ENCODE data around the gene PLCL2.
A peak's percentile ranks its signal among the peaks of the same experiment; 100 is the strongest.

- TF ChIP-seq, protein P1, sequence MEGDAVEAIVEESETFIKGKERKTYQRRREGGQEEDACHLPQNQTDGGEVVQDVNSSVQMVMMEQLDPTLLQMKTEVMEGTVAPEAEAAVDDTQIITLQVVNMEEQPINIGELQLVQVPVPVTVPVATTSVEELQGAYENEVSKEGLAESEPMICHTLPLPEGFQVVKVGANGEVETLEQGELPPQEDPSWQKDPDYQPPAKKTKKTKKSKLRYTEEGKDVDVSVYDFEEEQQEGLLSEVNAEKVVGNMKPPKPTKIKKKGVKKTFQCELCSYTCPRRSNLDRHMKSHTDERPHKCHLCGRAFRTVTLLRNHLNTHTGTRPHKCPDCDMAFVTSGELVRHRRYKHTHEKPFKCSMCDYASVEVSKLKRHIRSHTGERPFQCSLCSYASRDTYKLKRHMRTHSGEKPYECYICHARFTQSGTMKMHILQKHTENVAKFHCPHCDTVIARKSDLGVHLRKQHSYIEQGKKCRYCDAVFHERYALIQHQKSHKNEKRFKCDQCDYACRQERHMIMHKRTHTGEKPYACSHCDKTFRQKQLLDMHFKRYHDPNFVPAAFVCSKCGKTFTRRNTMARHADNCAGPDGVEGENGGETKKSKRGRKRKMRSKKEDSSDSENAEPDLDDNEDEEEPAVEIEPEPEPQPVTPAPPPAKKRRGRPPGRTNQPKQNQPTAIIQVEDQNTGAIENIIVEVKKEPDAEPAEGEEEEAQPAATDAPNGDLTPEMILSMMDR (IDR thresholded peaks at IDR 0.05; ENCODE audit: low read depth, low read length, missing input control), result peak; percentile 52
- TF ChIP-seq REST (IDR thresholded peaks at IDR 0.05) (no peak), GABPA (IDR thresholded peaks at IDR 0.05 in 1 of 2, conservative IDR thresholded peaks at IDR 0.05 in 1 of 2) (no peak), RAD21 (IDR thresholded peaks at IDR 0.05) (peak; percentile 68 to 80), YY1 (IDR thresholded peaks at IDR 0.05) (no peak), JUND (IDR thresholded peaks at IDR 0.05) (no peak), MAX (IDR thresholded peaks at IDR 0.05) (no peak)
- TF ChIP-seq, protein P2, sequence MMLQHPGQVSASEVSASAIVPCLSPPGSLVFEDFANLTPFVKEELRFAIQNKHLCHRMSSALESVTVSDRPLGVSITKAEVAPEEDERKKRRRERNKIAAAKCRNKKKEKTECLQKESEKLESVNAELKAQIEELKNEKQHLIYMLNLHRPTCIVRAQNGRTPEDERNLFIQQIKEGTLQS (IDR thresholded peaks at IDR 0.05), result no peak
- TF ChIP-seq, protein P3, sequence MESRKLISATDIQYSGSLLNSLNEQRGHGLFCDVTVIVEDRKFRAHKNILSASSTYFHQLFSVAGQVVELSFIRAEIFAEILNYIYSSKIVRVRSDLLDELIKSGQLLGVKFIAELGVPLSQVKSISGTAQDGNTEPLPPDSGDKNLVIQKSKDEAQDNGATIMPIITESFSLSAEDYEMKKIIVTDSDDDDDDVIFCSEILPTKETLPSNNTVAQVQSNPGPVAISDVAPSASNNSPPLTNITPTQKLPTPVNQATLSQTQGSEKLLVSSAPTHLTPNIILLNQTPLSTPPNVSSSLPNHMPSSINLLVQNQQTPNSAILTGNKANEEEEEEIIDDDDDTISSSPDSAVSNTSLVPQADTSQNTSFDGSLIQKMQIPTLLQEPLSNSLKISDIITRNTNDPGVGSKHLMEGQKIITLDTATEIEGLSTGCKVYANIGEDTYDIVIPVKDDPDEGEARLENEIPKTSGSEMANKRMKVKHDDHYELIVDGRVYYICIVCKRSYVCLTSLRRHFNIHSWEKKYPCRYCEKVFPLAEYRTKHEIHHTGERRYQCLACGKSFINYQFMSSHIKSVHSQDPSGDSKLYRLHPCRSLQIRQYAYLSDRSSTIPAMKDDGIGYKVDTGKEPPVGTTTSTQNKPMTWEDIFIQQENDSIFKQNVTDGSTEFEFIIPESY (IDR thresholded peaks at IDR 0.05), result no peak
These were observed 539 bp upstream of the PLCL2 start for GRCh38 chr3:16884084-16884747.
